ENCODE measurements around the gene SLC2A2.

SLC2A2 gene

DNA sequence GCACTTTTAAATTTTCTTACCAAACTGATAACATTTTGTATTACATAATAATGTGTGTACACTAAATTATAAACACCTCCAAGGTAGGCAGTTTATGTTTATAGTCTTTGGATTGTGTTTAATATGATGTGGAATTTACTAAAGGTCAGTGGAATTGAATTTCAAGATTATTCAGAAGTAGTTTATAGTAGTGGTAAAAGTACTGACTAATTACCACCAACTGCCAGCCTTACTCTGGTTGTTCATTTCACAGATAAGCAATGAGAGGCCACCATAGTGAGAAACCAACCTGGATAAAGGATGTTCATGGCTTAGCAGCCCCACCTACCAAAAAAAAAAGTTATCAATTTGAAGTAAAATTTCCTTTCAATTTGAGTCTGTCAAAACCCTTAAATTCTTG lies 64.1 kb downstream of the SLC2A2 start:
- TF ChIP-seq, protein P1, sequence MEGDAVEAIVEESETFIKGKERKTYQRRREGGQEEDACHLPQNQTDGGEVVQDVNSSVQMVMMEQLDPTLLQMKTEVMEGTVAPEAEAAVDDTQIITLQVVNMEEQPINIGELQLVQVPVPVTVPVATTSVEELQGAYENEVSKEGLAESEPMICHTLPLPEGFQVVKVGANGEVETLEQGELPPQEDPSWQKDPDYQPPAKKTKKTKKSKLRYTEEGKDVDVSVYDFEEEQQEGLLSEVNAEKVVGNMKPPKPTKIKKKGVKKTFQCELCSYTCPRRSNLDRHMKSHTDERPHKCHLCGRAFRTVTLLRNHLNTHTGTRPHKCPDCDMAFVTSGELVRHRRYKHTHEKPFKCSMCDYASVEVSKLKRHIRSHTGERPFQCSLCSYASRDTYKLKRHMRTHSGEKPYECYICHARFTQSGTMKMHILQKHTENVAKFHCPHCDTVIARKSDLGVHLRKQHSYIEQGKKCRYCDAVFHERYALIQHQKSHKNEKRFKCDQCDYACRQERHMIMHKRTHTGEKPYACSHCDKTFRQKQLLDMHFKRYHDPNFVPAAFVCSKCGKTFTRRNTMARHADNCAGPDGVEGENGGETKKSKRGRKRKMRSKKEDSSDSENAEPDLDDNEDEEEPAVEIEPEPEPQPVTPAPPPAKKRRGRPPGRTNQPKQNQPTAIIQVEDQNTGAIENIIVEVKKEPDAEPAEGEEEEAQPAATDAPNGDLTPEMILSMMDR (IDR thresholded peaks at IDR 0.05; ENCODE audit: low read depth, low read length, missing control alignments), result no peak
- DNase-seq (ENCODE audit: low read depth), result no peak
- H3K4me3 ChIP-seq (ENCODE audit: low read depth, low read length), result no peak overlapping the region
- in situ Hi-C loops (cut with HindIII; ENCODE audit: low sequenced_read_pairs), result no loop called here

DNA sequence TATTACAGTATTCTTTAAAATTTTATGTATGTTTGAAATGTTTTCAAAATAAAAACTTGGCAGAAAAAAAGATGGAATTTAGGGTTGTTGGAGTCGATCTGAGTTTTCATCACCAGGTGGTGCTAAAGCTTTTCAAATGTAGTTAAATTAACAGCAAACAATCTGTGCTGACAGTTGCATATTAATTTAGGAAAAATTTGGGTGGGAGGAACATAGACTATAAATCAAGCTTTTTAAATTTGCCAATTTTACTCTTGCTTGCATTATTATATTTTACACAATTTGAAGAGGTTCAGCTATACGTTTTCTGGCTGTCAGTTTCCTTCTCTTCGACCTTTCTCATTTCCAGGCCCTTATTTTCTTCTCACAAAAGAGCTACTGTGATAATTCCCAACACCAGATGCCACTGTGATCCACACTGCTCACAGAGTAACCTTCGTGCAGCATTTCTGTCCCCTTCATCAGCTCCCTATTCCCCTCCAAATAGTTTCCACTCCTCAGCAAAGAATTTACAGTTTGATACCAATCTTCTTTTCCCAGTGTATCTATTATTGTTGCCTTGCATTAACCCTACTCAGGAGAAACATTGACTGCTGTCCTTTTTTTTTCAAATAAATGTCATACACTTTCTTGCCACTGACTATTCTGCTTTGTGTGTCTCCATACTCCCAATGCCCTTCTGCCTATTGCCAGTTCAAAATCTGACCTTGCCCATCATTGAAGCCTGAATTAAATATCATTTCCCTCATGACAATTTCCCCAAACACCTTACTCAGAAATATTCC lies 64.7 kb downstream of the SLC2A2 start:
- TF ChIP-seq, protein P1 (IDR thresholded peaks at IDR 0.05; ENCODE audit: low read depth, low read length, missing control alignments), result peak; percentile 32
- H3K4me3 ChIP-seq (ENCODE audit: low read depth, low read length), result no peak overlapping the region
- in situ Hi-C loops (cut with HindIII; ENCODE audit: low sequenced_read_pairs), result no loop called here
- peak; percentile 36 for DNase-seq (ENCODE audit: low read depth)

DNA sequence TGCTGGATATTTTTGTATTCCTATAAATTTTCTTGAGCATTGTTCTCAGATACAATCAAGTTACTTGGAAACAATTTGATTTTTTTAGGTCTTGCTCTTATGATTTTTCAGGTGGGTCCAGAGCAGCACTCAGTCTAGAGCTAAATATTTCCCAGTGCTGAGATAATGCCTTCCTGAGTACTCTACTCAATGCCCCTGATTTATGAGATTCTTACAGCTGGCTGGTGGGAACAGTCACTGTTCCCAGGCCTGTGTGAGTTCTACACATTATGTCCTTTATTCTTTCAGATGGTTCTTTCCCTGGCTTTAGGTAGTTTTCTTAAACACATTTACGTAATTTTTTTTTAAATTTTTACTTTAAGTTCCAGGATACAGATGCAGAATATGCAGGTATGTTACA lies 67.1 kb downstream of the SLC2A2 start:
- no peak overlapping the region for H3K4me3 ChIP-seq (ENCODE audit: low read depth, low read length)
- in situ Hi-C loops (cut with HindIII; ENCODE audit: low sequenced_read_pairs), result no loop called here
- DNase-seq (ENCODE audit: low read depth), result no peak
- TF ChIP-seq, protein P1 (IDR thresholded peaks at IDR 0.05; ENCODE audit: low read depth, low read length, missing control alignments), result no peak

GRCh38 chr3:170956647-170957046 lies 69.9 kb downstream of the SLC2A2 start:
- TF ChIP-seq, protein P1 (IDR thresholded peaks at IDR 0.05; ENCODE audit: low read depth, low read length, missing control alignments), result no peak
- in situ Hi-C loops (cut with HindIII; ENCODE audit: low sequenced_read_pairs), result no loop called here
- DNase-seq (ENCODE audit: low read depth), result no peak
- H3K4me3 ChIP-seq (ENCODE audit: low read depth, low read length), result no peak overlapping the region

DNA sequence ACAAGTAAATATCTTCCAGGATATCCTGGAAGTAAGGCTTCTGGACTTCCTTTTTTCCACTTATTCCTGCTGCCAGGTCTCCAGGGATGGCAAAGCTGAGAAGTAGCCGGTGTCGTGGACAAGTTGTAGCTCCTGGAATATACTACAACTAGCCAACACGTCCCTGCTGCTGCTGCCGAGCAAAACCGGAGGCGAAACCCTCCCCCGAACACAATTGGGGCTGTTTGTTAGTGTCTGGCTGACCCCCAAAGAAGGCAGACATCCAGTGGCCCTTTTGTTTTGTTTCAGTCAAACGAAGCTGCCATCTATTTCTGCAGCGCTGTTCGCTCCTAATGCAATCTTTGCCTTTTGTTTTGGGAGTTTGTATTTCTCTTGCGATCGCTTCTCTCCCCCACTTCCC lies 72.8 kb downstream of the SLC2A2 start:
- in situ Hi-C loops (cut with HindIII; ENCODE audit: low sequenced_read_pairs), result no loop called here
- no peak for DNase-seq (ENCODE audit: low read depth)
- H3K4me3 ChIP-seq (ENCODE audit: low read depth, low read length), result no peak overlapping the region
- TF ChIP-seq, protein P1 (IDR thresholded peaks at IDR 0.05; ENCODE audit: low read depth, low read length, missing control alignments), result no peak

GRCh38 chr3:170953229-170953628 lies 73.3 kb downstream of the SLC2A2 start:
- DNase-seq (ENCODE audit: low read depth), result no peak
- no peak overlapping the region for H3K4me3 ChIP-seq (ENCODE audit: low read depth, low read length)
- TF ChIP-seq, protein P1 (IDR thresholded peaks at IDR 0.05; ENCODE audit: low read depth, low read length, missing control alignments), result no peak
- in situ Hi-C loops (cut with HindIII; ENCODE audit: low sequenced_read_pairs), result no loop called here
